K562 (cell line): ENCODE results near the gene ALS2CL.

Source experiments
- ATF6 ChIP-seq: sonication (generic); formaldehyde crosslinking; IDR thresholded peaks from 2 replicates; pipeline ENCODE4 v1.4.0; 2020; ENCODE audit warnings: mild to moderate bottlenecking, missing genetic modification reagents
- MAFF ChIP-seq: IDR thresholded peaks from 2 replicates; pipeline ENCODE4 v1.6.1; 2012; ENCODE audit warnings: low read length, improper control_type of control experiment
- NBN ChIP-seq: fragments of 450-650 bp; IDR thresholded peaks from 2 replicates; pipeline ENCODE4 v1.6.1; 2016; ENCODE audit warnings: low read depth, mild to moderate bottlenecking
- ZNF217 ChIP-seq: sonication (generic); formaldehyde crosslinking; IDR thresholded peaks from 2 replicates; pipeline ENCODE4 v1.8.0; 2022; ENCODE audit warnings: mild to moderate bottlenecking, missing genetic modification reagents
- TF ChIP-seq, protein P1 (sequence below): sonication (generic); formaldehyde crosslinking; IDR thresholded peaks from 2 replicates; pipeline ENCODE4 v1.8.1; 2023; ENCODE audit warnings: mild to moderate bottlenecking, missing genetic modification reagents

DNA sequence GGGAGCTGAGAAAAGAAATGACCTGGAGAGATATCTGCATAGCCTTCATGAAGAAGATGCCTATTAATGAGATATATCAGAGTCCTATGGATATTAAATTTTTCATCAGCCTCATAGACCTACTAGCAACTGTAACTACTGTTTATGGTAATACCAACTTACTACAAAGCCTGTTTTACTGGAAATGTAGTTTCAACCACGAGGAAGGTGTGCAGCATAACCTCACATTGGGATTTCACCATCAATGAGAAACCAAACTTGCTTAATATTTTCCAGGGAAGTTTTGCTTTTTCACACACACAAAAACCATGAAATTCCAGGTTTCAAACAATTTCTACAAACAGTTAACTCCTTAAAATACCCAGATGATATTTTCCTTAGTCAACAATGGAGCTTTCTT, 49.8 kb downstream of the ALS2CL start:
- TF ChIP-seq, protein P1, sequence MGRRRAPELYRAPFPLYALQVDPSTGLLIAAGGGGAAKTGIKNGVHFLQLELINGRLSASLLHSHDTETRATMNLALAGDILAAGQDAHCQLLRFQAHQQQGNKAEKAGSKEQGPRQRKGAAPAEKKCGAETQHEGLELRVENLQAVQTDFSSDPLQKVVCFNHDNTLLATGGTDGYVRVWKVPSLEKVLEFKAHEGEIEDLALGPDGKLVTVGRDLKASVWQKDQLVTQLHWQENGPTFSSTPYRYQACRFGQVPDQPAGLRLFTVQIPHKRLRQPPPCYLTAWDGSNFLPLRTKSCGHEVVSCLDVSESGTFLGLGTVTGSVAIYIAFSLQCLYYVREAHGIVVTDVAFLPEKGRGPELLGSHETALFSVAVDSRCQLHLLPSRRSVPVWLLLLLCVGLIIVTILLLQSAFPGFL (CRISPR knock-in tag), result no peak
- TF ChIP-seq ATF6 (CRISPR knock-in tag), result no peak
- TF ChIP-seq MAFF, result no peak
- no peak for TF ChIP-seq NBN
- no peak for TF ChIP-seq ZNF217 (CRISPR knock-in tag)
